Heart left ventricle (tissue), 13 donors: ENCODE results near the gene NCAPD2.

Experiments
- POLR2A ChIP-seq, 2 donors: fragments of 450-650 bp; IDR thresholded peaks; one replicate each; pipeline ENCODE4 v1.6.1; 2017; ENCODE audit warnings: antibody characterized with exemption in 2 of 2, mild to moderate bottlenecking in 2 of 2, moderate library complexity in 2 of 2
- TF ChIP-seq, protein P1 (sequence below), 12 donors: fragments of 200-600 bp; sonication (generic) in 4 of 12; IDR thresholded peaks; one replicate each; pipeline versions ENCODE4 v1.5.0 to v1.8.0; 2018 to 2022; ENCODE audit warnings: antibody characterized with exemption in 12 of 12, mild to moderate bottlenecking in 5 of 12
- donor health status: ischemic (EF 13 %, LVEDD 7.1; RV severe dilation, severe dysfunction).
- donor health status: DM: no; HTN: yes; CAD: no.
- donor health status: DM: no; HTN: no; CAD: no.
- donor health status: ischemic (EF 25% LVEDD 6.9; RV normal size, moderate dysfunction).
- donor health status: ischemic (EF 25% LVEDD 5.7; RV mildly dilated, moderate dysfunction).
- donor health status: ischemic (EF 35%, LVEDD 5.7; RV mildly dilated, moderate dysfunction).
- donor health status: nonischemic (EF 11% LVEDD 7.7; RV severe dilation, severe dysfunction).
- donor health status: DM: yes; HTN: yes; CAD: no.
- donor health status: PGD.
- donor health status: ischemic (EF 29% LVEDD 5.4; RV normal size, mild dysfunction).
- donor health status: nonischemic (EF 23%, LVEDD 6.1; RV moderate dilation, normal function).

DNA sequence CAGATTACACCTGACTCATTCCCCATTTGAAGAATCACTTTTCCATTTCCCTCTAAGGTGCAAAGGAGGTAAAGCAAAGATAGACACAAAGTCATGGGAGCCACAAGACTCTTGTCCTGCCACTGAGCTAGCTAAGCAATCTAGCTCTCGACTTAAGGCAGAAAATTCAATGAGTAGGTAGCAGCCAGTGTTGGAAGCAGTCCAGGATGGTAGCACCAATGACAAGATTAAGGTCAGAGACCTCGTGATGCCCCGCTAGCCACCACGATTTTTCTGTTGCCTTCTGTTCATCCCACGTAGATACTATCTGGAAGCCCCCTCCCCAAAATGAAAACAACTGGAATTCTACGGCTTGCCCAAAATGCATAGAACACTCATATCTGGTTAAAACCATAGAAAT lies 24.8 kb upstream of the NCAPD2 start:
- no peak for TF ChIP-seq POLR2A (IDR thresholded peaks at IDR 0.05)
- TF ChIP-seq, protein P1, sequence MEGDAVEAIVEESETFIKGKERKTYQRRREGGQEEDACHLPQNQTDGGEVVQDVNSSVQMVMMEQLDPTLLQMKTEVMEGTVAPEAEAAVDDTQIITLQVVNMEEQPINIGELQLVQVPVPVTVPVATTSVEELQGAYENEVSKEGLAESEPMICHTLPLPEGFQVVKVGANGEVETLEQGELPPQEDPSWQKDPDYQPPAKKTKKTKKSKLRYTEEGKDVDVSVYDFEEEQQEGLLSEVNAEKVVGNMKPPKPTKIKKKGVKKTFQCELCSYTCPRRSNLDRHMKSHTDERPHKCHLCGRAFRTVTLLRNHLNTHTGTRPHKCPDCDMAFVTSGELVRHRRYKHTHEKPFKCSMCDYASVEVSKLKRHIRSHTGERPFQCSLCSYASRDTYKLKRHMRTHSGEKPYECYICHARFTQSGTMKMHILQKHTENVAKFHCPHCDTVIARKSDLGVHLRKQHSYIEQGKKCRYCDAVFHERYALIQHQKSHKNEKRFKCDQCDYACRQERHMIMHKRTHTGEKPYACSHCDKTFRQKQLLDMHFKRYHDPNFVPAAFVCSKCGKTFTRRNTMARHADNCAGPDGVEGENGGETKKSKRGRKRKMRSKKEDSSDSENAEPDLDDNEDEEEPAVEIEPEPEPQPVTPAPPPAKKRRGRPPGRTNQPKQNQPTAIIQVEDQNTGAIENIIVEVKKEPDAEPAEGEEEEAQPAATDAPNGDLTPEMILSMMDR (IDR thresholded peaks at IDR 0.05): no peak
